Uterus (tissue), 4 donors: ENCODE data around the gene PKNOX2. TPM values are rescaled to one million over a fixed set of nuclear protein-coding genes. Genes with fewer than 3 reads are reported as not detected.

ENCODE experiments used
- DNase-seq, 2 donors: peaks; one replicate each; pipeline ENCODE4 v3.0.0-alpha.2; 2019 to 2020
- H3K27ac ChIP-seq, 2 donors: fragments of 200-600 bp; sonication (generic); 1 replicate in 1 of 2; 2 replicates in 1 of 2; pipeline ENCODE4 v1.5.1; 2016 to 2018
- H3K27me3 ChIP-seq, 2 donors: fragments of 200-600 bp; sonication (generic); one replicate each; pipeline ENCODE4 v1.5.1; 2018 to 2019; ENCODE audit warnings: control low read depth in 1 of 2
- H3K36me3 ChIP-seq, 2 donors: fragments of 200-600 bp; sonication (generic); one replicate each; pipeline ENCODE4 v1.5.1; 2019; ENCODE audit warnings: control low read depth in 1 of 2
- H3K4me1 ChIP-seq, 2 donors: fragments of 200-600 bp; sonication (generic); one replicate each; pipeline ENCODE4 v1.5.1; 2018 to 2019; ENCODE audit warnings: control low read depth in 1 of 2
- H3K4me3 ChIP-seq, 2 donors: fragments of 200-600 bp; sonication (generic); 1 replicate in 1 of 2; 2 replicates in 1 of 2; pipeline ENCODE4 v1.5.1; 2018 to 2019; ENCODE audit warnings: mild to moderate bottlenecking in 1 of 2
- H3K9me3 ChIP-seq, 2 donors: fragments of 200-600 bp; sonication (generic); one replicate each; pipeline ENCODE4 v1.5.1; 2019; ENCODE audit warnings: control low read depth in 1 of 2
- CTCF ChIP-seq, 4 experiments: fragments of 200-600 bp in 2 of 4; fragments of 450-650 bp in 2 of 4; sonication (generic) in 2 of 4; IDR thresholded peaks; one replicate each; pipeline ENCODE4 v1.5.1; 2016 to 2019; ENCODE audit warnings: antibody characterized with exemption in 4 of 4, mild to moderate bottlenecking in 2 of 4, moderate library complexity in 1 of 4
- POLR2A ChIP-seq, 2 donors: fragments of 450-650 bp; IDR thresholded peaks; one replicate each; pipeline ENCODE4 v1.6.1; 2016; ENCODE audit warnings: antibody characterized with exemption in 2 of 2, mild to moderate bottlenecking in 1 of 2, moderate library complexity in 1 of 2
- intact Hi-C: fragments of 100-400 bp; cut with DNase I; formaldehyde crosslinking; loops from one replicate; pipeline ENCODE4 v1.15.1; 2023; ENCODE audit warnings: low total_unique reads
- total RNA-seq, 4 donors: library from RNA; depleted of rRNA in 3 of 4; stranded (reverse); fragments of >200 nt in 3 of 4; gene quantifications; one replicate each; pipeline versions ENCODE4 v1.1.0 to v1.2.4, GENCODE V29; 2014 to 2023
- donor health status: DM: yes; HTN: yes; CAD: no.

PKNOX2 gene
- total RNA-seq, 4 donors from 2014 or later: 0.29 to 22.7 (median 3.3) TPM

GRCh38 chr11:125373426-125374391 lies 209.2 kb downstream of the PKNOX2 start:
- no peaks in the 10 kb centered on the region for H3K9me3 ChIP-seq
- intact Hi-C loops: no loop called here
- no peaks in the 10 kb centered on the region for H3K27me3 ChIP-seq
- TF ChIP-seq CTCF (IDR thresholded peaks at IDR 0.05): no peak
- TF ChIP-seq POLR2A (IDR thresholded peaks at IDR 0.05): no peak
- no peak overlapping the region for H3K4me3 ChIP-seq
- H3K36me3 ChIP-seq: no peaks in the 10 kb centered on the region
- no peaks in the 10 kb centered on the region for H3K4me1 ChIP-seq
- no peak for DNase-seq
- no peak overlapping the region for H3K27ac ChIP-seq

- TF ChIP-seq POLR2A (IDR thresholded peaks at IDR 0.05) (no peak), CTCF (IDR thresholded peaks at IDR 0.05) (no peak)
- H3K27me3 ChIP-seq: no peaks in the 10 kb centered on the region
- no peak overlapping the region for H3K4me3 ChIP-seq
- DNase-seq: no peak
- H3K9me3 ChIP-seq: no peaks in the 10 kb centered on the region
- intact Hi-C loops: no loop called here
- H3K4me1 ChIP-seq: no peaks in the 10 kb centered on the region
- no peak overlapping the region for H3K27ac ChIP-seq
- H3K36me3 ChIP-seq: no peaks in the 10 kb centered on the region
These were observed 209.8 kb downstream of the PKNOX2 start for GRCh38 chr11:125374398-125374797.

- TF ChIP-seq CTCF (IDR thresholded peaks at IDR 0.05) (no peak), POLR2A (IDR thresholded peaks at IDR 0.05) (no peak)
- no peaks in the 10 kb centered on the region for H3K36me3 ChIP-seq
- H3K27me3 ChIP-seq: no peaks in the 10 kb centered on the region
- intact Hi-C loops: no loop called here
- no peak overlapping the region for H3K27ac ChIP-seq
- H3K9me3 ChIP-seq: no peaks in the 10 kb centered on the region
- H3K4me1 ChIP-seq: no peaks in the 10 kb centered on the region
- DNase-seq: no peak
- H3K4me3 ChIP-seq: no peak overlapping the region
These were observed 210.6 kb downstream of the PKNOX2 start for GRCh38 chr11:125375146-125375545.

GRCh38 chr11:125376117-125376516 lies 211.6 kb downstream of the PKNOX2 start:
- no peaks in the 10 kb centered on the region for H3K27me3 ChIP-seq
- H3K36me3 ChIP-seq: no peaks in the 10 kb centered on the region
- intact Hi-C loops: no loop called here
- peak overlapping the region in 1 of 2 donors; percentile 50 for H3K27ac ChIP-seq
- H3K4me1 ChIP-seq: no peaks in the 10 kb centered on the region
- TF ChIP-seq CTCF (IDR thresholded peaks at IDR 0.05) (no peak), POLR2A (IDR thresholded peaks at IDR 0.05) (no peak)
- DNase-seq: peak; percentile 67 to 86
- H3K4me3 ChIP-seq: no peak overlapping the region
- H3K9me3 ChIP-seq: no peaks in the 10 kb centered on the region

- no peaks in the 10 kb centered on the region for H3K4me1 ChIP-seq
- no peaks in the 10 kb centered on the region for H3K36me3 ChIP-seq
- TF ChIP-seq POLR2A (IDR thresholded peaks at IDR 0.05) (no peak), CTCF (IDR thresholded peaks at IDR 0.05) (no peak)
- no peak for DNase-seq
- intact Hi-C loops: no loop called here
- H3K4me3 ChIP-seq: no peak overlapping the region
- H3K9me3 ChIP-seq: no peaks in the 10 kb centered on the region
- H3K27me3 ChIP-seq: no peaks in the 10 kb centered on the region
- H3K27ac ChIP-seq: peak overlapping the region in 1 of 2 donors; percentile 50
These were observed 212.3 kb downstream of the PKNOX2 start for GRCh38 chr11:125376856-125377255.
